Measurements from ENCODE around the gene DCHS2. TPM values are rescaled to one million over a fixed set of nuclear protein-coding genes. Genes with fewer than 3 reads are reported as not detected.

The DCHS2 gene
- total and polyA plus RNA-seq, 2 of the 8 experiments (the other 6 are each of a cell fraction or from before 2014, with no cell fraction given), result 0.54 to 2.6 TPM

- CTCF ChIA-PET (ENCODE audit: partially characterized antibody), result interaction anchor here (1.2 kb wide), 1 partner anchor 110 kb away, joined by 3 read pairs; no protein-coding TSS in a partner anchor
- TF ChIP-seq RXRA (IDR thresholded peaks at IDR 0.05; ENCODE audit: insufficient read depth, low read depth, low read length) (no peak), SUZ12 (IDR thresholded peaks at IDR 0.05; ENCODE audit: low read length) (no peak), BRCA1 (IDR thresholded peaks at IDR 0.05; ENCODE audit: low read depth, low read length) (no peak), PHF8 (conservative IDR thresholded peaks at IDR 0.05; ENCODE audit: low read depth, low read length) (no peak), SIX5 (IDR thresholded peaks at IDR 0.05; ENCODE audit: low read depth, low read length) (no peak), NANOG (IDR thresholded peaks at IDR 0.05; ENCODE audit: insufficient read depth, low read depth, low read length, poor library complexity, severe bottlenecking) (no peak), SP2 (IDR thresholded peaks at IDR 0.05; ENCODE audit: low read length) (no peak), KDM5A (IDR thresholded peaks at IDR 0.05; ENCODE audit: low read length) (no peak), BCL11A (IDR thresholded peaks at IDR 0.05; ENCODE audit: low read depth in 2 of 2, low read length in 2 of 2) (no peak)
- Histone ChIP-seq H3K23ac (ENCODE audit: insufficient read length) (no peak overlapping the region), H3K36me3 (ENCODE audit: control insufficient read depth in 2 of 4, insufficient read depth in 4 of 4, low read length in 3 of 4) (no peaks in the 10 kb centered on the region), H2BK12ac (ENCODE audit: low read depth, low read length) (no peak overlapping the region), H4K5ac (ENCODE audit: insufficient read length, low read depth, low read length) (no peak overlapping the region), H2BK15ac (ENCODE audit: low read length) (no peak overlapping the region), H3K4ac (replicated peaks; ENCODE audit: insufficient read length, low read depth, low read length) (no peak overlapping the region), H3K79me2 (ENCODE audit: control insufficient read depth in 1 of 2, insufficient read depth in 2 of 2, low read length in 2 of 2) (no peaks in the 10 kb centered on the region), H3K4me2 (ENCODE audit: insufficient read depth in 1 of 2, low read depth in 2 of 2, low read length in 2 of 2) (no peak overlapping the region), H3K79me1 (ENCODE audit: low read depth, low read length) (no peaks in the 10 kb centered on the region), H2BK5ac (ENCODE audit: low read depth, low read length) (no peak overlapping the region), H4K8ac (ENCODE audit: extremely low read depth, insufficient read depth, low read length) (no peak overlapping the region), H2BK120ac (replicated peaks; ENCODE audit: low read depth, low read length) (no peak overlapping the region), H3K4me3 (ENCODE audit: extremely low read depth in 1 of 4, insufficient read depth in 2 of 4, low read depth in 3 of 4, low read length in 4 of 4) (no peak overlapping the region), H2AK5ac (ENCODE audit: low read depth, low read length) (no peak overlapping the region), H3K9me3 (ENCODE audit: insufficient read depth in 2 of 2, low read depth in 1 of 2, low read length in 1 of 2) (no peaks in the 10 kb centered on the region), H3K4me1 (replicated peaks in 1 of 4; ENCODE audit: control insufficient read depth in 3 of 4, insufficient read depth in 4 of 4, low read length in 3 of 4) (no peaks in the 10 kb centered on the region), H3K9ac (replicated peaks in 1 of 4; ENCODE audit: extremely low read depth in 1 of 4, low read depth in 3 of 4, low read length in 3 of 4) (no peak overlapping the region), H3K14ac (ENCODE audit: insufficient read length) (no peak overlapping the region), H4K91ac (replicated peaks; ENCODE audit: insufficient read length, low read length) (no peak overlapping the region), H2AFZ (ENCODE audit: low read length) (no peak overlapping the region), H3K27me3 (replicated peaks in 1 of 4; ENCODE audit: control insufficient read depth in 3 of 4, extremely low read depth in 1 of 4, insufficient read depth in 3 of 4, low read length in 3 of 4) (no peaks in the 10 kb centered on the region), H2BK20ac (ENCODE audit: low read length) (no peak overlapping the region), H3K56ac (replicated peaks; ENCODE audit: insufficient read length, low read depth, low read length) (no peak overlapping the region), H4K20me1 (replicated peaks in 1 of 2; ENCODE audit: control insufficient read depth in 1 of 2, insufficient read depth in 2 of 2, low read length in 2 of 2) (no peaks in the 10 kb centered on the region), H3K27ac (ENCODE audit: low read depth, low read length) (no peak overlapping the region), H3K18ac (ENCODE audit: extremely low read depth, low read length) (no peak overlapping the region), H3K23me2 (ENCODE audit: low read depth, low read length) (no peaks in the 10 kb centered on the region)
- 87% methylated on average over 2 of the region's 2 CpGs; no CpG with 5 or more reads in 1 of the 2 experiments for WGBS, 2 experiments (ENCODE audit: extremely low coverage in 1 of 2, insufficient coverage in 1 of 2, insufficient read length in 1 of 2, insufficient replicate concordance in 2 of 2, low coverage in 1 of 2, low lambda C conversion rate in 2 of 2, missing lambda C conversion rate in 1 of 2)
- DNase-seq (ENCODE audit: low read depth in 1 of 2, low spot score in 2 of 2) (no peak), FAIRE-seq (no peak)
- POLR2A ChIA-PET (ENCODE audit: partially characterized antibody), result interaction anchor here (0.6 kb wide), 1 partner anchor 9 kb away, joined by 4 read pairs; no protein-coding TSS in a partner anchor
Observed at GRCh38 chr4:154526151-154526550, 34.6 kb upstream of the DCHS2 start.

Measured in H1 (cell line).